ENCODE data around the gene ZNF791.

The ZNF791 gene

GRCh38 chr19:12672744-12673143 is 62.0 kb downstream of the ZNF791 start:
- TF ChIP-seq, protein P1, sequence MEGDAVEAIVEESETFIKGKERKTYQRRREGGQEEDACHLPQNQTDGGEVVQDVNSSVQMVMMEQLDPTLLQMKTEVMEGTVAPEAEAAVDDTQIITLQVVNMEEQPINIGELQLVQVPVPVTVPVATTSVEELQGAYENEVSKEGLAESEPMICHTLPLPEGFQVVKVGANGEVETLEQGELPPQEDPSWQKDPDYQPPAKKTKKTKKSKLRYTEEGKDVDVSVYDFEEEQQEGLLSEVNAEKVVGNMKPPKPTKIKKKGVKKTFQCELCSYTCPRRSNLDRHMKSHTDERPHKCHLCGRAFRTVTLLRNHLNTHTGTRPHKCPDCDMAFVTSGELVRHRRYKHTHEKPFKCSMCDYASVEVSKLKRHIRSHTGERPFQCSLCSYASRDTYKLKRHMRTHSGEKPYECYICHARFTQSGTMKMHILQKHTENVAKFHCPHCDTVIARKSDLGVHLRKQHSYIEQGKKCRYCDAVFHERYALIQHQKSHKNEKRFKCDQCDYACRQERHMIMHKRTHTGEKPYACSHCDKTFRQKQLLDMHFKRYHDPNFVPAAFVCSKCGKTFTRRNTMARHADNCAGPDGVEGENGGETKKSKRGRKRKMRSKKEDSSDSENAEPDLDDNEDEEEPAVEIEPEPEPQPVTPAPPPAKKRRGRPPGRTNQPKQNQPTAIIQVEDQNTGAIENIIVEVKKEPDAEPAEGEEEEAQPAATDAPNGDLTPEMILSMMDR (IDR thresholded peaks at IDR 0.05; ENCODE audit: insufficient read depth, low read length) = no peak
- TF ChIP-seq POLR2AphosphoS5 (IDR thresholded peaks at IDR 0.05; ENCODE audit: low read depth) (no peak), GABPA (IDR thresholded peaks at IDR 0.05; ENCODE audit: low read depth) (no peak), SPI1 (IDR thresholded peaks at IDR 0.05; ENCODE audit: borderline replicate concordance, low read depth) (no peak)
- TF ChIP-seq, protein P2, sequence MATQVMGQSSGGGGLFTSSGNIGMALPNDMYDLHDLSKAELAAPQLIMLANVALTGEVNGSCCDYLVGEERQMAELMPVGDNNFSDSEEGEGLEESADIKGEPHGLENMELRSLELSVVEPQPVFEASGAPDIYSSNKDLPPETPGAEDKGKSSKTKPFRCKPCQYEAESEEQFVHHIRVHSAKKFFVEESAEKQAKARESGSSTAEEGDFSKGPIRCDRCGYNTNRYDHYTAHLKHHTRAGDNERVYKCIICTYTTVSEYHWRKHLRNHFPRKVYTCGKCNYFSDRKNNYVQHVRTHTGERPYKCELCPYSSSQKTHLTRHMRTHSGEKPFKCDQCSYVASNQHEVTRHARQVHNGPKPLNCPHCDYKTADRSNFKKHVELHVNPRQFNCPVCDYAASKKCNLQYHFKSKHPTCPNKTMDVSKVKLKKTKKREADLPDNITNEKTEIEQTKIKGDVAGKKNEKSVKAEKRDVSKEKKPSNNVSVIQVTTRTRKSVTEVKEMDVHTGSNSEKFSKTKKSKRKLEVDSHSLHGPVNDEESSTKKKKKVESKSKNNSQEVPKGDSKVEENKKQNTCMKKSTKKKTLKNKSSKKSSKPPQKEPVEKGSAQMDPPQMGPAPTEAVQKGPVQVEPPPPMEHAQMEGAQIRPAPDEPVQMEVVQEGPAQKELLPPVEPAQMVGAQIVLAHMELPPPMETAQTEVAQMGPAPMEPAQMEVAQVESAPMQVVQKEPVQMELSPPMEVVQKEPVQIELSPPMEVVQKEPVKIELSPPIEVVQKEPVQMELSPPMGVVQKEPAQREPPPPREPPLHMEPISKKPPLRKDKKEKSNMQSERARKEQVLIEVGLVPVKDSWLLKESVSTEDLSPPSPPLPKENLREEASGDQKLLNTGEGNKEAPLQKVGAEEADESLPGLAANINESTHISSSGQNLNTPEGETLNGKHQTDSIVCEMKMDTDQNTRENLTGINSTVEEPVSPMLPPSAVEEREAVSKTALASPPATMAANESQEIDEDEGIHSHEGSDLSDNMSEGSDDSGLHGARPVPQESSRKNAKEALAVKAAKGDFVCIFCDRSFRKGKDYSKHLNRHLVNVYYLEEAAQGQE (IDR thresholded peaks at IDR 0.05; ENCODE audit: insufficient replicate concordance, low read depth) = no peak
- H3K27ac ChIP-seq (replicated peaks) = no peak overlapping the region
- no peak overlapping the region for H3K4me3 ChIP-seq (replicated peaks; ENCODE audit: insufficient read depth, low read length)
- no peak for DNase-seq (ENCODE audit: low read depth in 1 of 2, low spot score in 1 of 2)
- H3K27me3 ChIP-seq (ENCODE audit: insufficient read depth, poor library complexity, severe bottlenecking) = no peaks in the 10 kb centered on the region

DNA sequence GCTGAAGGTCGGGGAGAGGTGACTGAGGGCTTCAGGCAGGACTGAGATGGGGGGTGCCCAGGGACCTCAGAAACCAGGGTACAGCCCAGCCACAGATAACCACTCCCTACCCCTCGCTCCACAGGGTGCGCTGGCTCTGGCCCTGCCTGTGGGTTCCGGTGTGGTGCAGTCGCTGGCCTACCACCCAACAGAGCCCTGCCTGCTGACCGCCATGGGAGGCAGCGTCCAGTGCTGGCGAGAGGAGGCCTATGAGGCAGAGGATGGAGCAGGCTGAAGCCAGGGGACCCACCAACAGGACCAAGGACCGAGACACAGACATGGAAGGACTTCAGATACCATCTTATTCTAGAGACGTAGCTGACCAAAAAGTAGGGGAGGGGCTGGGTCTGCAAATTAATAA is 64.7 kb downstream of the ZNF791 start:
- Histone ChIP-seq H3K27ac (replicated peaks) (no peak overlapping the region), H3K27me3 (ENCODE audit: insufficient read depth, poor library complexity, severe bottlenecking) (no peaks in the 10 kb centered on the region), H3K4me3 (replicated peaks; ENCODE audit: insufficient read depth, low read length) (no peak overlapping the region)
- TF ChIP-seq POLR2AphosphoS5 (IDR thresholded peaks at IDR 0.05; ENCODE audit: low read depth) (no peak; the same call in 1 of the 2 replicates), SPI1 (IDR thresholded peaks at IDR 0.05; ENCODE audit: borderline replicate concordance, low read depth) (no peak), GABPA (IDR thresholded peaks at IDR 0.05; ENCODE audit: low read depth) (no peak)
- TF ChIP-seq, protein P1 (IDR thresholded peaks at IDR 0.05; ENCODE audit: insufficient read depth, low read length) = no peak
- TF ChIP-seq, protein P2 (IDR thresholded peaks at IDR 0.05; ENCODE audit: insufficient replicate concordance, low read depth) = no peak
- DNase-seq (ENCODE audit: low read depth in 1 of 2, low spot score in 1 of 2) = no peak

DNA sequence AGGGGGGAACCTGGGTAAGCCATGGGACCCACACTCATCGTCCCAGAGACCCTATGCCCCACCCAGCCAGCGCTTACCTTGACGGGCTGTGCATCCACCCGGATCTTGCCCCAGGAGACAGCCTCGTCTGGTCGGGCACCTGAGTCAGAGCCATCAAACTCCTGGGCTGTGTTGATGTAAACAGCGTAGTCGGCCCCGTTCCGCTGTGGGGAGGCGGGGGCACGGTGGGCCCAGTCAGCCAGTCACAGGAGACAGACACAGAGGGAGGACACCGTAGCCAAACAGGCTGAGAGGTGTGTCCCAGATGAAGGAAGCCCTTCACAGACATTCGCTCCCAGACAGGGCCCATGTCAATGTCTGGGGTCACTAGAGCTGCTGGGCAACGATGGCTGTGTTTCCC is 65.2 kb downstream of the ZNF791 start:
- no peak overlapping the region for H3K27ac ChIP-seq (replicated peaks)

More for the DNA sequence above, 65.2 kb downstream of the ZNF791 start:
- no peak for DNase-seq (ENCODE audit: low read depth in 1 of 2, low spot score in 1 of 2)
- H3K27me3 ChIP-seq (ENCODE audit: insufficient read depth, poor library complexity, severe bottlenecking) = no peaks in the 10 kb centered on the region
- no peak overlapping the region for H3K4me3 ChIP-seq (replicated peaks; ENCODE audit: insufficient read depth, low read length)
- TF ChIP-seq, protein P1 (IDR thresholded peaks at IDR 0.05; ENCODE audit: insufficient read depth, low read length) = no peak
- TF ChIP-seq GABPA (IDR thresholded peaks at IDR 0.05; ENCODE audit: low read depth) (no peak), SPI1 (IDR thresholded peaks at IDR 0.05; ENCODE audit: borderline replicate concordance, low read depth) (no peak), POLR2AphosphoS5 (IDR thresholded peaks at IDR 0.05; ENCODE audit: low read depth) (no peak)
- TF ChIP-seq, protein P2 (IDR thresholded peaks at IDR 0.05; ENCODE audit: insufficient replicate concordance, low read depth) = no peak

Measured in HL-60 (cell line).